Uterus (tissue), 2 donors: ENCODE results near the gene MIPOL1.

Source experiments
- POLR2A ChIP-seq, 2 donors: fragments of 450-650 bp; IDR thresholded peaks; one replicate each; pipeline ENCODE4 v1.6.1; 2016; ENCODE audit warnings: antibody characterized with exemption in 2 of 2, mild to moderate bottlenecking in 1 of 2, moderate library complexity in 1 of 2
- TF ChIP-seq, protein P1 (sequence below), 4 experiments: fragments of 200-600 bp in 2 of 4; fragments of 450-650 bp in 2 of 4; sonication (generic) in 2 of 4; IDR thresholded peaks; one replicate each; pipeline ENCODE4 v1.5.1; 2016 to 2019; ENCODE audit warnings: antibody characterized with exemption in 4 of 4, mild to moderate bottlenecking in 2 of 4, moderate library complexity in 1 of 4

DNA sequence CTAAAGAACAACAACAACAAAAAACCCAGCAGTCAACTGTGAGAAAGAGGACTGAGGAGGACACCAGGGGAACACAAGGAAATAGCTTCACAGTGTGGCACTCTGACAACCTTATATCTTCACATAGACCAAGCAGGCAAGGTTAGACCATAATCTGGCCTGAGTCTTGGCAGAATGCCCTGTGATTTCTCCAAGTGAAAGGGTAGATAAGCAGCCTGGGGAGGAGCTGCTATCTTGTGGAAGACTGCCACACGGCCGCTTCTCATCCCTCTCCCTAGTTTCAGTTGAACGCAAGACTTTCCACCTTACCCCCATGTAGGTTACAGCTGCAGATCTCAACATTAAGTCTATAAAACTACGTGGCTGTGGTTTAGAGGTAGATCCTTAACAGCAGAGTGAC, 29.0 kb upstream of the MIPOL1 start:
- no peak for TF ChIP-seq POLR2A (IDR thresholded peaks at IDR 0.05)
- TF ChIP-seq, protein P1, sequence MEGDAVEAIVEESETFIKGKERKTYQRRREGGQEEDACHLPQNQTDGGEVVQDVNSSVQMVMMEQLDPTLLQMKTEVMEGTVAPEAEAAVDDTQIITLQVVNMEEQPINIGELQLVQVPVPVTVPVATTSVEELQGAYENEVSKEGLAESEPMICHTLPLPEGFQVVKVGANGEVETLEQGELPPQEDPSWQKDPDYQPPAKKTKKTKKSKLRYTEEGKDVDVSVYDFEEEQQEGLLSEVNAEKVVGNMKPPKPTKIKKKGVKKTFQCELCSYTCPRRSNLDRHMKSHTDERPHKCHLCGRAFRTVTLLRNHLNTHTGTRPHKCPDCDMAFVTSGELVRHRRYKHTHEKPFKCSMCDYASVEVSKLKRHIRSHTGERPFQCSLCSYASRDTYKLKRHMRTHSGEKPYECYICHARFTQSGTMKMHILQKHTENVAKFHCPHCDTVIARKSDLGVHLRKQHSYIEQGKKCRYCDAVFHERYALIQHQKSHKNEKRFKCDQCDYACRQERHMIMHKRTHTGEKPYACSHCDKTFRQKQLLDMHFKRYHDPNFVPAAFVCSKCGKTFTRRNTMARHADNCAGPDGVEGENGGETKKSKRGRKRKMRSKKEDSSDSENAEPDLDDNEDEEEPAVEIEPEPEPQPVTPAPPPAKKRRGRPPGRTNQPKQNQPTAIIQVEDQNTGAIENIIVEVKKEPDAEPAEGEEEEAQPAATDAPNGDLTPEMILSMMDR (IDR thresholded peaks at IDR 0.05): no peak
